GM12892 (cell line): ENCODE measurements around the gene MYOM3.

Experiments
- DNase-seq: peaks from one replicate; pipeline ENCODE4 v3.0.0; 2011; ENCODE audit not compliant: insufficient read length
- FAIRE-seq: peaks from 2 replicates; lab custom pipeline; 2011; peaks lifted over from hg19 to GRCh38; lab: Jason Lieb, UNC
- POLR2A ChIP-seq: IDR thresholded peaks from 2 replicates; pipeline ENCODE4 v1.6.1; 2011; ENCODE audit warnings: low read depth, low read length, control low read depth
- POLR2AphosphoS5 ChIP-seq: IDR thresholded peaks from 2 replicates; pipeline ENCODE4 v1.6.1; 2011; ENCODE audit warnings: low read depth, low read length, control low read depth
- TAF1 ChIP-seq: IDR thresholded peaks from 2 replicates; pipeline ENCODE4 v1.6.1; 2011; ENCODE audit warnings: low read depth, mild to moderate bottlenecking, control low read depth, low read length, borderline replicate concordance

Gene MYOM3

DNA sequence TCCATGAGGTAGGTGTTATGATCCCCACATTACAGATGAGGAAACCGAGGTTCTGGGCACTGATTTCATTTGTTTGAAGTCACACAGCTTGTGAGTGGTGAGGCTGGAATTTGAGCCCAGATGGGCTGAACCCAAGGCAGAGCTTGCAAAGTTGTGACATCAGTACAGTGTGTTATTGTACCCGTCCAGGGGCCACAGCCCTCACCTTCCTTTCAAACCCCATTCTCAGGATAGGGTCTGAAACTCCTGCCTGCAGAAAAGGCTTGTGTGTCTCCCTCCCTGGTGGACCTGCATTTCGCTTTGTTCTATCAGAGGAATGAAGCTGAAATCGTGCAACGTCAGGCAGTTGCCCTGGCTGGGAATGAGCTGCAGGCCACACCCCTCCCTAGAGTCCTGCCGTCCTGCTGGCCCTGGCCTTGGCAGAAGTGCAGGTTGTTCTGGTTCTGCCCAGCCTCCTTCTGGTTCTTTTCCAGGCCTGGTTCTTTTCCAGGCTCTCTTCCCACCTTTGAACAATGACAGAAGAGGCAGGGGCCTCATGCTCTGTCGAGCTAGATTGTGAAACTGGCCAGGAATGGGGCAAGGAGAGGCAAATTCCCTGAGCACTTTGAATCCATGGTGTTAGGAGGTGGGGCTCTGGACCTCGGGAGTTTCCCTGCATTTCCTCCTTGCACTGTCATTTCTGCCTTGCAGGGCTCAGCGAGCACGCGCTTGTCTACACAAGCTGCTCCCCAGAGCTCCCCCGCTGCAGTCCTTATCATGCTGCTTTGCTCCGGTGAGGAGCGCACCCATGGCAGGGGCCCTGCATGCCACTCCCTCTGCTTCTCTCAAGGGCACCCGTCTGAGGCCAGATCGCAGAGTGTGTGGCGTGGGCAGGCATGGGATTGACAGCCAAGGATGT, 8.2 kb upstream of the MYOM3 start:
- no peak for DNase-seq
- no peak for FAIRE-seq
- no peak for TF ChIP-seq TAF1
- no peak for TF ChIP-seq POLR2A

DNA sequence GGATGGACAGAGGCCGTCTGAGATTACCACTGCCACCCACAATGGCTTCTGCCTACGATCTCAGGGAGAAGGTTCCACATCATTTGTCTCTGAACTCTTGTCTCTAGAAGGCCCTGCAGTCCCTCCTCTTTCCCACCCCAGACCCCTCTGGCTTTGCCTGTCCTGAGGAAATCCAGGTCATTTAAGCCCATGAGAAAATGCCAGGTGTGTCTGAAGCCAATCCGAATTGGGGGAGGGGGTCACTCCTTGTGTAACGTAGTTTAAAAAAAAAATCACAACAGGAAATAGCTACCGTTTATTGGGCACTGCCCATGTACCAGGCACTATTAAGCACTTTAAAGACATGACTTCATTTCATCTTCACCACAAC, 7.5 kb upstream of the MYOM3 start:
- no peak for DNase-seq
- TF ChIP-seq POLR2AphosphoS5 (no peak), POLR2A (no peak), TAF1 (no peak)
- FAIRE-seq: no peak

DNA sequence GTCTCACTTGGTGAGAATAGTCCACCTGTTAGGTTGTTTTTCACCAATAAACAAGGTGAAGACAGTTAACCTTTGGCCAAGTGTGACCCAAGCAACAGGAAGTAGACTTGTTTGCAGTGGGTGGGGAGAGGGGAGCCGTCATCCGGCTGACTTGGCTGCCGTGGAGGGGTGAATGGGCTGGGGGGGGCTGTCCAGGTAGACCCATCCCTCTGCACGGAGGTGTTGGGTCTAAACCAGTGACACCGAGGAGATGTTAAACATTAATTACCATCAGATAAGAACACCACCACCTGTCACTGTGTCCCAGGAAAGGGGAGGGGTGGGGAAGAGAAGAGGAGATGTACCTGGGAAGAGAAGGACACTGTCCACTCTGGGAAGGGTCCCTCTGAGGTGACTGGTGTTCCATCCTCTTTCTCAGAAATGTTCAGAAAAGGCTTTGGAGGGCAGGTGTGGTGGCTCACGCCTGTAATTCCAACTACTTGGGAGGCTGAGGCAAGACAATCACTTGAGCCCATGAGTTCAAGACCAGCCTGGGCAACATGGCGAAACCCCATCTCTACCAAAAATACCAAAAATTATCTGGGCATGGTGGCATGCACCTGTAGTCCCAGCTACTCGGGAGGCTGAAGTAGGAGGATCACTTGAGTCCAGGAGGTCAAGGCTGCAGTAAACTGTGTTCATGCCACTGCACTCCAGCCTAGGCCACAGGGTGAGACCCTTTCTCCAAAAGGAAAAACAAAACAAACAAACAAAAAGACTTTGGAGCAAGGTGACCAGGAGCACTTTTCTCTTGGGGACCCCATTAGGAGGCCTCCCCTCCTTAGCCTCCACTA, 6.7 kb upstream of the MYOM3 start:
- no peak for TF ChIP-seq POLR2A
- TF ChIP-seq TAF1: no peak
- TF ChIP-seq POLR2AphosphoS5: no peak
- FAIRE-seq: no peak
- no peak for DNase-seq

DNA sequence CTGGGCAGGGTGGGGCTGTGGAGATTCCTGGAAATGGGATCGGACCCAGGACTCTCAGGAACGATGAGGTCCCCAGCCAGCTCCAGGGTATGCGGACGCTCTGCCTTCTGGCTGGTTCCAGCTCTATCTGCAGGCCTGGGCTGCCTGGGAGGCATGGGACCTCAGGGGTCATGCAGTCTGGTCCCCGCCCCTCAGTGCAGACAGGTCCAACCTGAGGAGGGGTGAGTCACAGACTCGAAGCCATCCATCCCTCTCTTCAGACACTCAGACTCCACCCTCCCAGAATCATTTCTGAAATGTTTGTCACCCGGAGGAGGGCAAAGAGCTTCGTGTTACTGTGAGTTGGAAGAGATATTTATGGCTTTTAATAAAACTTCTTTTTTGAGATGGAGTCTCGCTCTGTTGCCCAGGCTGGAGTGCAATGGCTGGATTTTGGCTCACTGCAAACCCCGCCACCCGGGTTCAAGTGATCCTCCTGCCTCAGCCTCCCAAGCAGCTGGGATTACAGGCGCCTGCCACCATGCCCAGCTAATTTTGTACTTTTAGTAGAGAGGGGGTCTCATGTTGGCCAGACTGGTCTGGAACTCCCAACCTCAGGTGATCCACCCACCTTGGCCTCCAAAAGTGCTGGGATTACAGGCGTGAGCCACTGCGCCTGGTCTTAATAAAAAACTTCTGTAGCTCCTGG, 5.9 kb upstream of the MYOM3 start:
- no peak for FAIRE-seq
- no peak for DNase-seq
- no peak for TF ChIP-seq TAF1

DNA sequence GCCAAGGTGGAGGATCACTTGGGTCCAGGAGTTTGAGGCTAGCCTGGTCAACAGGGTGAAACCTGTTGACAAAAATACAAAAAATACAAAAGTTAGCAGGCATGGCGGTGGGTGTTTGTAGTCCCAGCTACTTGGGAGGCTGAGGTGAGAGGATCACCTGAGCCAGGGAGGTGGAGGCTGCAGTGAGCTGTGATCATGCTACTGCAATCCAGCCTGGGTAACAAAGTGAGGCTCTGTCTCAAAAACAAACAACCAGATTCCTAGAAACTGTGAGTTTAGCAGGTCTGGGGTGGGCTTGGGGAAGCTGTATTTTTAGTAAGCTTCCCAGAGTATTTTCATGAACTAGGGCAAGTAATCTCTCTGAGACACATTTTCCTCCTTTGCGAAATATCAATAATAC, 5.2 kb upstream of the MYOM3 start:
- no peak for DNase-seq
- FAIRE-seq: no peak
- no peak for TF ChIP-seq POLR2AphosphoS5
- no peak for TF ChIP-seq POLR2A

DNA sequence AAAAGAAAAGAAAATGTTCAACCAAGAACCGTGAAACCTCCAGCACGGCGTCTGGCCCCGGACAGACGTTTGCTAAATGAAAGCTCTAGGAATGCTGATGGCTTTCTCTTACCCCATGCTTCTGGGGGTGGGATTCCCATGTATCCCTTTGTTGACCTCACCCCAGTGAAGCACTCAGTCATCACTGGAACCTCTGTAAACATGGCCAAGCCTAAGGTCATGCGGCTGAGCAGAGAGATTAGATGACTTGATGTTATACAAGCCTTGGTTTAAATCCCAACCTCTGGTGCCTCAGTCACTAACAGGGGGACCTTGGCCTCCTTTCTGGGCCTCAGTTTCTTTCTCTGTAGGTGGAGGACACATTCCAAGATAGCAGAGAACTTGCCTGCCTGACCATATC, 2.8 kb upstream of the MYOM3 start:
- no peak for TF ChIP-seq POLR2A
- no peak for TF ChIP-seq POLR2AphosphoS5
- TF ChIP-seq TAF1: no peak
- DNase-seq: no peak
- FAIRE-seq: no peak

DNA sequence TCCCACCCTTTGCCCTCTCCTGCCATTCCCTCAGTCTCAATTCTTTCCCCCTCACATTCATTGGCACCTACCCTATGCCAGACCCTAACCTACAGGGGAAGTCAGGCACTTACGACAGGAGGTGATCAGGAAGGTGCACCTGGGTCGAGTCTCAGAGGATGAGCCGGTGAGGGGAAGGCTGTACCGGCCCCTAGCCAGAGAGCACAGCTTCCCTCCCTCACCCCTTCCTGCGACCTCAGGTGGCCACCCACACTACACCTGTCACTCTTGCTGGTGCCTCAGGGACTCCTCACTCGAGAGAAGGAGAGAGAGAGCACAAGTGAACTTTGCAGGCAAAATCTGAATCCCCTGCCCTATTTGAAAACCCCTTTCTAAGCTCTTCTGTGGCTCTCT, 1.7 kb upstream of the MYOM3 start:
- TF ChIP-seq TAF1 (no peak), POLR2A (no peak)
- DNase-seq (no peak), FAIRE-seq (no peak)

DNA sequence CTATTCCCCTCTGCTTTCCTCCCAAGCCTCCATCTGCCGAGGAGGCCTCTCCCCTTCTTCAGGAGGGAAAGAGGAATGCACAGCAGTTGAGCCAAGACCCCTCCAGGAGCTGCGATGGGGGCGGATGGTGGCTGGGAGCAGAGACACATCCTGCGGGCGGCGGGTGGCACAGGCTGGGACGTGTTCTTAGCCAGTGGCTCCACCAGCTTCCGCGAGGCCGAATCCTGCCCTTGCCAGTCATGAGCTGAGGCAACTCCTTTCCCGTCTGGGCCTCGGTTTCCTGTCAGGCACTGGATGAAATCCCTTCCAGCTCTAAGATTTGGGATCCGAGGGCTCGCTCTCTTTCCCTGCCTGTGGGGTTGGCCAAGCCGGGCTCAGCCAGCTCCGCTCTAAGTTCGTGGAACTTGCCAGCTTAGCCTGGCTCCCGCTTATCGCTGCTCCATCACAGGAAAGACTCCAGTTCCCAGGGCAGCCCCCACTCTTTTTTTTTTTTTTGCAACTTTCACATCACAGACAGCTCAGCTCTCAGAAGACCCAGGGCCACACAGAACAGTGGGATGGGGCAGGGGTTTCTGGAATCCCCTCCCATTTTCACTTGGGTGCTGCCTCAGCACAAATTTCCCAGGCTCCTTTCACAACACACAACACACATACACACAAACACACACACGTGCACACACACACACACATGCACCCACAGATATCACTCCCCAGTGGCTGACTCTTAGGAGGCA, 506 bp downstream of the MYOM3 start:
- FAIRE-seq (no peak), DNase-seq (no peak)
- TF ChIP-seq TAF1 (no peak), POLR2A (no peak), POLR2AphosphoS5 (no peak)

DNA sequence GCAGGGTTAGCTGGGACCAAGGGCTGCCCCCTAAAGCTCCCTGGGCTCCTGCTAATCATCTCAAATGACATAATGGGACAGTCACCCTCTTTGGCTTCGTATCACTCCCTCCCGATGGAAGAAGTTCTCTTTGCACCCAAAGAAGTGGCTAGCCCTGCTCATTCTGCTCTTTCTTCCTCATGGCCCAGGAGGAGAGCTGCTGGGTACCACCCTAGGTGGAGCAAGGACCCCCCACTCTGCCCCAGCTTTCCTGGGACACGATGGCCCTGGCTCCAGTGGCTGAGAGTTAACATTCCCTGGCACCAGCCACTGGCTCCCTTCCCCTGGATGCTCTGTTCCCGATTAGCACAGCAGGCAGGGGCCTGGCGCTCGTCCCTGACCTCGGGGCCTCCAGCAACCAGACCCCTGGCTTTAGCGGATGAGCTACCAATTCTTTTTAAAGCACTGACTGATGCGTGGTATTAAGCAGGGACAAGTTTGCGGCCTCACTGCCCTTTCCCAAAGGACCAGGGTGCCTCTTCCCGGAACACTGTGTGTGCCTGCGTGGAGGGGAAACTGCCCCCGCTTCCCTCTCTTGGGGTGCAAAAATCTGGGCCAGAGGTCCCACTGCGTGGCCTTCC, 1.2 kb downstream of the MYOM3 start:
- FAIRE-seq: no peak
- TF ChIP-seq TAF1 (no peak), POLR2AphosphoS5 (no peak), POLR2A (no peak)

DNA sequence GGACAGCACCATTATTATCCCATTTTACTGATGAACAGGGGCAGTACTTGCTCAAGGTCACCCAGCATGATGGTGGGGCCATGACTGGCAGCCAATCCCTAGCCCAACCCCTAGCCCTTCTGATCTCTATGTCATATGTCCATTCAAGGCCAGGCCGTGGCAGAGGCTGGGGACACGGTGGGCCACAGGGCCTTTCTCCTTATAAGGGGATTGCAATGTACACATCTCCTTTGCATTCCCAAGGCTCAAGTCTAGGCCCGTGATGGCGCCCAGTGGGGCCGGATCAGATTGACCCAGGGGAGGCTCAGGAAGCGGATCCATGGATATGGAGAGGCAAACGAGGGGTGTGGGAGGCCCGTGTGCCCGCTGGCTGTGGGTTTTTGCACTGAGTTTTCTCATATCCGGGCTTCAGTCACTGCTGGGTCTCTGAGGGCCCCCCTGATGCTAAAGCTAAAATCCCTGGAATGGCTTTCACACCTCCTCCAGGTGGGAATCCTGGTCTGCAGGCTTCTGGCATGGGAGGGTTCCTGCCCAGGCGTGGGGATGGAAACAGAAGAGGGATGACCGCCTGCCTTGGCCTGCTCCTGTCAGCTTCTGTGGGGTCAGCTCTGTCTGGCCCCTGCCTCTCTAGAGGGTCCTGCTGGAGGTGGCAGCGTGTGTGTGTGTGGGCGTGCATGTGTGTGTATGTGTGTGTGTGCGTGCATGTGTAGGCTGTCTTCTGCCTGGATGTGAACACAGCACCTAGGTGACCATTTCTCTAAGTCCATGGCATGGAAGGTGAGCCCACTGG, 2.1 kb downstream of the MYOM3 start:
- no peak for DNase-seq
- TF ChIP-seq POLR2A (no peak), POLR2AphosphoS5 (no peak)
- no peak for FAIRE-seq

More for the DNA sequence above, 1.2 kb downstream of the MYOM3 start:
- no peak for DNase-seq

DNA sequence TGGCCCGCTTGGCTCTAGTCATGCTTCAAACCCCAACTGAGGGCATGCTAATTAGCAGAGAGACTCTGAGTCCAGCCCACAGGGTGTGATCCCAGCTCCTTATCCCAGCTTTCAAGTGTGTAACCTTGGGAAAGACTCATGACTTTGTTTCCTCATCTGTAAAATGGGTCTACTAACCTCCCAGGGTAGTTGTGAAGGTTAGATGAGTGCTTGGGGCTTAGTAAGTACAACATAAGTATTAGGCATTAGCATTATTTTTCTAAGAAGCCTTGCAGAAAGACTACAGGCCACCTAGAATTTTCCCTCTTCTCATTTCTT, 2.8 kb downstream of the MYOM3 start:
- FAIRE-seq (no peak), DNase-seq (no peak)
- TF ChIP-seq POLR2AphosphoS5 (no peak), POLR2A (no peak), TAF1 (no peak)
